ENCODE data around the gene MUC21. TPM values are rescaled to one million over a fixed set of nuclear protein-coding genes. Genes with fewer than 3 reads are reported as not detected.

MUC21 gene
- total RNA-seq (2014; rRNA removed) (not detected in 2 replicates), Bru-seq, nascent RNA (not detected), BruChase-seq, experiment 1, labeled RNA remaining after a 6-hour chase (percentile 10 among the genes with signal in this experiment), BruChase-seq, experiment 2, labeled RNA remaining after a 2-hour chase (percentile 9 among the genes with signal in this experiment)
- long read RNA-seq: 0 reads

DNA sequence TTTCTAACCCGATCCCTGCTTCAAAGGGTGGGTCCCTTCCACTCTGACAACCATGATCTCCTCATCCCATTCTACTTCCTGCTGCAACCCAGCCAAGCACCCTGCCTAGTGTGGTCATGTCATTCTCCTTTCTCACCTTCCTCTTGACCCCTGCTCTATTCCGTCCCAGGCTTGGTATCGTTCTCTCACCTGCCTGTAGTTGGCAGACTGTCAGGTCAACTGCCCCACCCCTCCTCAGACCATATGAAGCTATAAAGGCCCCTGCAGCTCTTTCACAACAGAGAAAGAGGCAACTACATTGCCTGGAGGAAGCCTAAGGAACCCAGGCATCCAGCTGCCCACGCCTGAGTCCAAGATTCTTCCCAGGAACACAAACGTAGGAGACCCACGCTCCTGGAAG lies at the start of gene MUC21:
MUC21 (plus strand) TSS at position 280 of the 400 bp plus-strand sequence. CDS start 241 bp downstream, outside the sequence.
- no peak for ATAC-seq
- H2AFZ ChIP-seq (ENCODE audit: low read length): peak within 1 kb of the TSS; percentile 65; the same call in 1 of the 2 replicates
- CTCF ChIA-PET: no interaction called here

DNA sequence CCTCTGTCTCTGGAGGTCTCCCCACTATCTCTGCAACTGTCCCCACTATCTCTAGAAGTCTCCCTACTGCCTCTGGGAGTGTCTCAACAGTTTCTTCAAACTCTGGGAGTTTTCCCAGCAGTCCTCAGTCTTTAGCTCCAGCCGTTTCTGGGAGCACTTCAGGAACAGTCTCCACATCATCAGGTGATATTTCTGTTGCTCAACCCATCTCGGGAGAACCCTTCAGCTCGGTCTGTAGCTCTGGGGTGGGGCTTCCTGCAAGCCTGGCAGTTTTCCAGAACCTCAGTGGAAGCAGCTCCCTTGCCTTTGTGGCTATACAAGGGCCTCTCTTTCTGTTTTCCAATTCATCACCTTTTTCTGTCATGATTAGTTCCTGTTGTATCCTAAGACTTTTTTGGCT lies 48.5 kb upstream of the MUC21 start:
- H3K4me3 ChIP-seq (ENCODE audit: low read length): no peak overlapping the region
- H3K9me2 ChIP-seq (replicated peaks; ENCODE audit: low read length): no peaks in the 10 kb centered on the region
- no peak overlapping the region for H3K27ac ChIP-seq (ENCODE audit: low read length)
- CTCF ChIA-PET: no interaction called here
- BruUV-seq (replicated peaks): no TSS peak
- no peak for ATAC-seq
- no peak overlapping the region for H3K4me2 ChIP-seq (ENCODE audit: low read length)
- H2AFZ ChIP-seq (ENCODE audit: low read length): no peak overlapping the region
- no peak overlapping the region for H3K9ac ChIP-seq (ENCODE audit: low read length)
- no peaks in the 10 kb centered on the region for H3K79me2 ChIP-seq (ENCODE audit: low read length)
- H4K20me1 ChIP-seq (ENCODE audit: low read length): no peaks in the 10 kb centered on the region
- POLR2A ChIA-PET (ENCODE audit: unreplicated experiment): no interaction called here
- H3K4me1 ChIP-seq (ENCODE audit: insufficient read depth, low read length): peaks cover 7% of the 10 kb centered on the region
- H3K36me3 ChIP-seq (ENCODE audit: low read depth, low read length): no peaks in the 10 kb centered on the region
- DNase-seq: no peak
- H3K9me3 ChIP-seq (ENCODE audit: low read length): no peaks in the 10 kb centered on the region
- intact Hi-C loops (cut with micrococcal nuclease): loop anchor here (10.0 kb wide), 1 partner anchor 50 kb away; the partner anchor contains the start of gene MUC21
- H3K27me3 ChIP-seq (ENCODE audit: low read length): no peaks in the 10 kb centered on the region
- H3F3A ChIP-seq (ENCODE audit: low read length, unreplicated experiment): no peaks in the 10 kb centered on the region
- TF ChIP-seq EZH2phosphoT487 (IDR thresholded peaks at IDR 0.05; ENCODE audit: borderline replicate concordance, low read length) (no peak), EZH2 (IDR thresholded peaks at IDR 0.05; ENCODE audit: low read length, unreplicated experiment) (no peak)
- TF ChIP-seq, protein P1, sequence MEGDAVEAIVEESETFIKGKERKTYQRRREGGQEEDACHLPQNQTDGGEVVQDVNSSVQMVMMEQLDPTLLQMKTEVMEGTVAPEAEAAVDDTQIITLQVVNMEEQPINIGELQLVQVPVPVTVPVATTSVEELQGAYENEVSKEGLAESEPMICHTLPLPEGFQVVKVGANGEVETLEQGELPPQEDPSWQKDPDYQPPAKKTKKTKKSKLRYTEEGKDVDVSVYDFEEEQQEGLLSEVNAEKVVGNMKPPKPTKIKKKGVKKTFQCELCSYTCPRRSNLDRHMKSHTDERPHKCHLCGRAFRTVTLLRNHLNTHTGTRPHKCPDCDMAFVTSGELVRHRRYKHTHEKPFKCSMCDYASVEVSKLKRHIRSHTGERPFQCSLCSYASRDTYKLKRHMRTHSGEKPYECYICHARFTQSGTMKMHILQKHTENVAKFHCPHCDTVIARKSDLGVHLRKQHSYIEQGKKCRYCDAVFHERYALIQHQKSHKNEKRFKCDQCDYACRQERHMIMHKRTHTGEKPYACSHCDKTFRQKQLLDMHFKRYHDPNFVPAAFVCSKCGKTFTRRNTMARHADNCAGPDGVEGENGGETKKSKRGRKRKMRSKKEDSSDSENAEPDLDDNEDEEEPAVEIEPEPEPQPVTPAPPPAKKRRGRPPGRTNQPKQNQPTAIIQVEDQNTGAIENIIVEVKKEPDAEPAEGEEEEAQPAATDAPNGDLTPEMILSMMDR (conservative IDR thresholded peaks at IDR 0.05; ENCODE audit: low read depth, low read length): no peak

More for the DNA sequence above, at the start of gene MUC21:
- Histone ChIP-seq H3K79me2 (ENCODE audit: low read length) (no peaks in the 10 kb centered on the region), H3K36me3 (ENCODE audit: low read depth, low read length) (no peaks in the 10 kb centered on the region), H3K27ac (ENCODE audit: low read length) (no peak within 1 kb of the TSS), H3F3A (ENCODE audit: low read length, unreplicated experiment) (no peaks in the 10 kb centered on the region), H3K9me3 (ENCODE audit: low read length) (no peaks in the 10 kb centered on the region), H3K9ac (ENCODE audit: low read length) (no peak within 1 kb of the TSS), H3K4me2 (ENCODE audit: low read length) (no peak within 1 kb of the TSS), H3K27me3 (ENCODE audit: low read length) (no peaks in the 10 kb centered on the region), H3K9me2 (replicated peaks; ENCODE audit: low read length) (no peaks in the 10 kb centered on the region), H3K4me3 (ENCODE audit: low read length) (no peak within 1 kb of the TSS), H4K20me1 (ENCODE audit: low read length) (no peaks in the 10 kb centered on the region), H3K4me1 (ENCODE audit: insufficient read depth, low read length) (0 out of 2 replicates have a peak, but pooled peaks cover 3% of the 10 kb centered on the region)
- no TSS peak for BruUV-seq (replicated peaks)
- POLR2A ChIA-PET (ENCODE audit: unreplicated experiment): no interaction called here
- TF ChIP-seq EZH2phosphoT487 (IDR thresholded peaks at IDR 0.05; ENCODE audit: borderline replicate concordance, low read length): no peak
- TF ChIP-seq, protein P1 (conservative IDR thresholded peaks at IDR 0.05; ENCODE audit: low read depth, low read length): no peak
- no peak for TF ChIP-seq EZH2 (IDR thresholded peaks at IDR 0.05; ENCODE audit: low read length, unreplicated experiment)
- intact Hi-C loops (cut with micrococcal nuclease): loop anchor here (10.0 kb wide), 1 partner anchor 49 kb away; the partner anchor contains the start of gene SFTA2
- no peak for DNase-seq

DNA sequence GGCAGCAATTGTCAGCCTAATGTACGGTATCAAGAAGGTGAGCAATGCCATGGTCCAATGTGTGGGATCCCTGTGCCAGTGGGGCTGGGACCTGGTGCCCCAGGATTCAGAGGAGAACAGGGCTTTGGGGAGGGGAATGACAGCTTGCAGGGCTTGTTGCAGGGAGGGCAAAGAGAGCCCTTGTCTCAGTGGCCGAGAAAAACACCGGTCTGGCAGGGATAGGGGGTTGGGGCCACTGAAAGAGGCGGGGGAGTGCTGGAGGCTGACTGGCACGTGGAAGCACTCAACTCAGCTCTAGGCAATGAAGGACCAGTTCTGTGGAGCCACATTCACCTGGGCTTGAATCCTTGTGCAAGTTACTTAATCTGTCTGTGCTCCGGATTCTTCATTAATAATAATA lies 46.3 kb upstream of the MUC21 start:
- H3K9me3 ChIP-seq (ENCODE audit: low read length): no peaks in the 10 kb centered on the region
- DNase-seq: no peak
- H3K4me3 ChIP-seq (ENCODE audit: low read length): no peak overlapping the region
- ATAC-seq: no peak
- H3K4me1 ChIP-seq (ENCODE audit: insufficient read depth, low read length): peaks cover 3% of the 10 kb centered on the region; the same call in 1 of the 2 replicates
- no peaks in the 10 kb centered on the region for H3K79me2 ChIP-seq (ENCODE audit: low read length)
- no peaks in the 10 kb centered on the region for H3K36me3 ChIP-seq (ENCODE audit: low read depth, low read length)
- no peak overlapping the region for H3K4me2 ChIP-seq (ENCODE audit: low read length)
- no peaks in the 10 kb centered on the region for H3K27me3 ChIP-seq (ENCODE audit: low read length)
- H4K20me1 ChIP-seq (ENCODE audit: low read length): no peaks in the 10 kb centered on the region
- intact Hi-C loops (cut with micrococcal nuclease): loop anchor here (10.0 kb wide), 1 partner anchor 48 kb away; the partner anchor contains the start of gene MUC21
- no peak for TF ChIP-seq EZH2phosphoT487 (IDR thresholded peaks at IDR 0.05; ENCODE audit: borderline replicate concordance, low read length)
- TF ChIP-seq EZH2 (IDR thresholded peaks at IDR 0.05; ENCODE audit: low read length, unreplicated experiment): no peak
- TF ChIP-seq, protein P1 (conservative IDR thresholded peaks at IDR 0.05; ENCODE audit: low read depth, low read length): no peak
- no peaks in the 10 kb centered on the region for H3K9me2 ChIP-seq (replicated peaks; ENCODE audit: low read length)
- ChIA-PET POLR2A (ENCODE audit: unreplicated experiment) (interaction anchor here (0.6 kb wide), 1 partner anchor 142 kb away, joined by 4 read pairs; no protein-coding TSS in a partner anchor), CTCF (no interaction called here)
- H3K27ac ChIP-seq (ENCODE audit: low read length): no peak overlapping the region
- BruUV-seq (replicated peaks): no TSS peak
- H3F3A ChIP-seq (ENCODE audit: low read length, unreplicated experiment): no peaks in the 10 kb centered on the region
- H2AFZ ChIP-seq (ENCODE audit: low read length): no peak overlapping the region
- H3K9ac ChIP-seq (ENCODE audit: low read length): no peak overlapping the region

All from PC-3 (cell line).